Measurements from ENCODE around the gene ZNF474. TPM values are rescaled to one million over a fixed set of nuclear protein-coding genes. Genes with fewer than 3 reads are reported as not detected.

ZNF474 gene
- total and polyA plus RNA-seq, 3 donors from 2014 or later, result 3.7 to 16.4 (median 7.1) TPM

DNA sequence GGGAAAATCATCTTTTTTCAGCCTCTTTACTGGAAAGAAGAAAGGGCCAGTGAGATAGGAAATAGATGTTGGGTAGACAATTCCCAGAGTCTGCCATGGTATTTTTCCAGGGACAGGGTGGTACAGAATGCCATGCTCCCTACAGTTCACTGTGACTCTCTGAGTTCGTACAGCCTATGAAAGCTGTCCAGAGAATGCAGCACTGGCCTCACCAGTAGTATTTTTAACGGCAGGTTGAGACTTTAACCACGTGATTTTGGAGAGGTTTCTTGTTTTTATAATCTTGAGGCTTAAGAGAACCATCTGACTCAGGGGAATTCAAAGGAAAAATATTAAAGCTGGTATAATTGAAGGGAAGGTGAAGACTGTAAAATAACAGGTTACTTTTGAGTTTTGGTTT is 10.1 kb upstream of the ZNF474 start:
- no peak overlapping the region for H3K27ac ChIP-seq
- H3K27me3 ChIP-seq, result no peaks in the 10 kb centered on the region
- WGBS, 2 donors, result 79 to 84% methylated on average over 3 of the region's 3 CpGs
- DNase-seq, result no peak
- intact Hi-C loops (cut with DNase I; ENCODE audit: low total_unique reads), result no loop called here
- H3K4me3 ChIP-seq, result no peak overlapping the region
- no peaks in the 10 kb centered on the region for H3K36me3 ChIP-seq (ENCODE audit: low read depth, missing control alignments)
- H3K9me3 ChIP-seq, result no peaks in the 10 kb centered on the region
- TF ChIP-seq, protein P1, sequence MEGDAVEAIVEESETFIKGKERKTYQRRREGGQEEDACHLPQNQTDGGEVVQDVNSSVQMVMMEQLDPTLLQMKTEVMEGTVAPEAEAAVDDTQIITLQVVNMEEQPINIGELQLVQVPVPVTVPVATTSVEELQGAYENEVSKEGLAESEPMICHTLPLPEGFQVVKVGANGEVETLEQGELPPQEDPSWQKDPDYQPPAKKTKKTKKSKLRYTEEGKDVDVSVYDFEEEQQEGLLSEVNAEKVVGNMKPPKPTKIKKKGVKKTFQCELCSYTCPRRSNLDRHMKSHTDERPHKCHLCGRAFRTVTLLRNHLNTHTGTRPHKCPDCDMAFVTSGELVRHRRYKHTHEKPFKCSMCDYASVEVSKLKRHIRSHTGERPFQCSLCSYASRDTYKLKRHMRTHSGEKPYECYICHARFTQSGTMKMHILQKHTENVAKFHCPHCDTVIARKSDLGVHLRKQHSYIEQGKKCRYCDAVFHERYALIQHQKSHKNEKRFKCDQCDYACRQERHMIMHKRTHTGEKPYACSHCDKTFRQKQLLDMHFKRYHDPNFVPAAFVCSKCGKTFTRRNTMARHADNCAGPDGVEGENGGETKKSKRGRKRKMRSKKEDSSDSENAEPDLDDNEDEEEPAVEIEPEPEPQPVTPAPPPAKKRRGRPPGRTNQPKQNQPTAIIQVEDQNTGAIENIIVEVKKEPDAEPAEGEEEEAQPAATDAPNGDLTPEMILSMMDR (IDR thresholded peaks at IDR 0.05), result no peak
- no peak for TF ChIP-seq POLR2A (IDR thresholded peaks at IDR 0.05)
- H3K4me1 ChIP-seq, result no peaks in the 10 kb centered on the region

- Histone ChIP-seq H3K27me3 (no peaks in the 10 kb centered on the region), H3K36me3 (ENCODE audit: low read depth, missing control alignments) (no peaks in the 10 kb centered on the region), H3K4me1 (no peaks in the 10 kb centered on the region), H3K9me3 (no peaks in the 10 kb centered on the region), H3K27ac (no peak overlapping the region), H3K4me3 (no peak overlapping the region)
- WGBS, 2 donors, result 86 to 87% methylated on average over 2 of the region's 2 CpGs
- DNase-seq, result no peak
- intact Hi-C loops (cut with DNase I; ENCODE audit: low total_unique reads), result no loop called here
- TF ChIP-seq POLR2A (IDR thresholded peaks at IDR 0.05), result no peak
- TF ChIP-seq, protein P1 (IDR thresholded peaks at IDR 0.05), result no peak
Observed at GRCh38 chr5:122120493-122120892, 8.9 kb upstream of the ZNF474 start.

DNA sequence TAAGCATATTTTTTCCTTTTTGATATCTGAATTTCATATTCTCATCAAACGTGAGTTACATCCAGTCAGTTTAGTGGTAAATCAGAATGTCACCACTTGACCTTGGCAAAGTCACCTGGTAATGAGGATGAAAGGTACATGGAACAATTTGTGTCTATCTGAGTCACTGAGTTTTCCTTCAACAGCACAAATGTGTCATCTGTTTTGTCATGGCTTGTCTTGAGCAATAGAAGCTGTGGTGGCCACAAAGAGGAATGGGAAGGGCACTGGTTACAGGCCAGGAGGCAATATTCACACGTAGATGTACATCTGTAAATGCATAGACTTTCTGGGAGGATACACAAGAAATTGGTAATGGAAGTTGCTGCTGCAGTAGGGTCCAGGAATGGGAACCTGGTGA is 8.4 kb upstream of the ZNF474 start:
- no peak for DNase-seq
- no peaks in the 10 kb centered on the region for H3K9me3 ChIP-seq
- no peak overlapping the region for H3K27ac ChIP-seq
- intact Hi-C loops (cut with DNase I; ENCODE audit: low total_unique reads), result no loop called here
- WGBS, 2 donors, result 83 to 88% methylated on average over 2 of the region's 2 CpGs
- H3K27me3 ChIP-seq, result no peaks in the 10 kb centered on the region
- no peaks in the 10 kb centered on the region for H3K4me1 ChIP-seq
- no peak overlapping the region for H3K4me3 ChIP-seq
- H3K36me3 ChIP-seq (ENCODE audit: low read depth, missing control alignments), result no peaks in the 10 kb centered on the region
- TF ChIP-seq, protein P1 (IDR thresholded peaks at IDR 0.05), result no peak
- TF ChIP-seq POLR2A (IDR thresholded peaks at IDR 0.05), result no peak

DNA sequence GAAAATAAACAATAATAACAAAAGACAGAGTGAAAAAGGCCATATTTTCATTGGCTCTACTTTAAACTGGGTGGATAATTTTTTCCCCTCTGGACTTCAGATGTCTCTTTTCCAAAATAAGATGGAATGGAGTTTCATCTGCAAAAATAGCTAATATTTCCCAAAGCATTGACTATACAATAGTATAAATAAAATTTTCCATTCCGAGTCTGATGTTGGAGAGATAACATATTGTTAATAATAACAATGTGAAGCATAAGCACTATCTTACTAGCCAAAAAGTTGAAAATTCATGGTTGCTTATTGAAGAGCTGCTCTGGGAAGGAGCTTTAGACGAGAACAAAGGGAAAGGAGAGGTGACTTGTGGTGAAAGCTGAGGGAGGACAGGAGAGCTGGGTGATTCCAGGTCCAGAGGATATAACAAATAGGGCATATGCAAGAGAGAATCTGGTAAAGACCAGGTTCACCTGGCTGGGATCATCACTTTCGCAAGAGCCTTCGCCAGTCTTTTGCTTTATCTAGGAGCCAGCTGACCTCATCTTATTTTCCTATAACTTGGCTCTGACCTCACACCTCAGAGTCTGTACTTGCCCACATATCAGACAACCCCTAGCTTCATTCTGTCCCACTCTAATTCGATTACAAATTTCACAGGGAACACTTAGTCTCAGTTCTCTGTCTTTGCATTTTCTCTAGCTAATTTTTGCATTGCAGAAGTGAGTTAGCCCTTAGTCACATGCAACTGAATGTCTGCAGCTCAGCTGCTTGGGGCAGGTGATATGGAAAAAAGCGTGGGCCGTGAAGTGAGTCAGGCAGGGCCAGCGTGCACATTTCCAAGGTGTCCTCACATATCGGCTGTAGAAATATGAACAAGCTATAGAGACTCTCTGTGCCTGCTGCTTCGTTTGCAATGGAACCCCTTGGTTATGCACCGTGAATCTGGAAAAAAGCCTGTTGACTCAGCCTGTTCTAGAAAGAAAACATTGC is 7.6 kb upstream of the ZNF474 start:
- no peak for TF ChIP-seq POLR2A (IDR thresholded peaks at IDR 0.05)
- TF ChIP-seq, protein P1 (IDR thresholded peaks at IDR 0.05), result no peak
- H3K27me3 ChIP-seq, result no peaks in the 10 kb centered on the region
- H3K36me3 ChIP-seq (ENCODE audit: low read depth, missing control alignments), result no peaks in the 10 kb centered on the region
- no peaks in the 10 kb centered on the region for H3K9me3 ChIP-seq
- intact Hi-C loops (cut with DNase I; ENCODE audit: low total_unique reads), result no loop called here
- DNase-seq, result no peak
- no peaks in the 10 kb centered on the region for H3K4me1 ChIP-seq
- H3K4me3 ChIP-seq, result no peak overlapping the region
- 89 to 91% methylated on average over 11 of the region's 11 CpGs for WGBS, 2 donors
- no peak overlapping the region for H3K27ac ChIP-seq
